Ovary (tissue), 3 donors: ENCODE measurements around the gene RHOB.

ENCODE experiments used
- EP300 ChIP-seq: sonication (generic); formaldehyde crosslinking; IDR thresholded peaks from one replicate; pipeline ENCODE4 v1.6.1; 2017; ENCODE audit warnings: antibody characterized with exemption
- POLR2A ChIP-seq: fragments of 450-650 bp; IDR thresholded peaks from one replicate; pipeline ENCODE4 v1.6.1; 2017; ENCODE audit warnings: antibody characterized with exemption, mild to moderate bottlenecking, moderate library complexity
- TF ChIP-seq, protein P1 (sequence below), 3 donors: fragments of 450-650 bp in 2 of 3; fragments of 200-600 bp in 1 of 3; IDR thresholded peaks; one replicate each; pipeline versions ENCODE4 v1.5.1 to v1.8.0; 2016 to 2022; ENCODE audit warnings: antibody characterized with exemption in 3 of 3, mild to moderate bottlenecking in 1 of 3
- donor health status: DM: no; HTN: no; CAD: no.

DNA sequence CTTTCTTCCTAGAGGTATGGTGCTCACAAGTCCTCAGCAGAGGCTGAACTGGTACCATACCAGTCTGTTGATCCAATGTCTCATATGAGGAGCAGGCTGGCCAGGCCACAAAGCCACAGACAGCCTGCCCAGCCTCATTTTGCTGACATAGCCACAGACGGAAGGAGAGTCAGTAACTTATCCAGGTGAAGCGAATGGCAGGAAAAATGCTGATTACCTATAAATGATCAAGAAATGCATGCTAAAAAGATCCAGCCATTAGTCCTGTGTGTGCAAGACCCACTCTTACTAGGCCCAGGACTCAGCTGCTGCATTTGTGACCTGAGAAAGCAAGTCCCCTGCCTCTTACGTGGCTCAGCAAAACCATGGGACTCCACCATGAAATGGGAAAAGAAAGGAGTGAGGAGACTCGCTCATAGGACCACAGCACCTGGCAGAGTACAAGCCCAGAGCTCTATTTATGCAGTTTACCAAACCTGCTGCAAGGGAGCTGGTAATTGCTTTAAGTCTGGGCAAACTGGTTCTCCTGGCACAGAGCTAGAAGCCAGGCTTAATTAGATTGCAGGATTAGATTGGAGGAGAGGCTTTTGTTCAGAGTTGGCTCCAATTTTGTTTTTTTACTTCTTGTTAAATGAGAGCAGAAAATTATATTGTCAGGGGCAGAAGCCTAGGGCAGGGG lies 19.0 kb downstream of the RHOB start:
- no peak for TF ChIP-seq EP300
- TF ChIP-seq, protein P1, sequence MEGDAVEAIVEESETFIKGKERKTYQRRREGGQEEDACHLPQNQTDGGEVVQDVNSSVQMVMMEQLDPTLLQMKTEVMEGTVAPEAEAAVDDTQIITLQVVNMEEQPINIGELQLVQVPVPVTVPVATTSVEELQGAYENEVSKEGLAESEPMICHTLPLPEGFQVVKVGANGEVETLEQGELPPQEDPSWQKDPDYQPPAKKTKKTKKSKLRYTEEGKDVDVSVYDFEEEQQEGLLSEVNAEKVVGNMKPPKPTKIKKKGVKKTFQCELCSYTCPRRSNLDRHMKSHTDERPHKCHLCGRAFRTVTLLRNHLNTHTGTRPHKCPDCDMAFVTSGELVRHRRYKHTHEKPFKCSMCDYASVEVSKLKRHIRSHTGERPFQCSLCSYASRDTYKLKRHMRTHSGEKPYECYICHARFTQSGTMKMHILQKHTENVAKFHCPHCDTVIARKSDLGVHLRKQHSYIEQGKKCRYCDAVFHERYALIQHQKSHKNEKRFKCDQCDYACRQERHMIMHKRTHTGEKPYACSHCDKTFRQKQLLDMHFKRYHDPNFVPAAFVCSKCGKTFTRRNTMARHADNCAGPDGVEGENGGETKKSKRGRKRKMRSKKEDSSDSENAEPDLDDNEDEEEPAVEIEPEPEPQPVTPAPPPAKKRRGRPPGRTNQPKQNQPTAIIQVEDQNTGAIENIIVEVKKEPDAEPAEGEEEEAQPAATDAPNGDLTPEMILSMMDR (IDR thresholded peaks at IDR 0.05): no peak
- TF ChIP-seq POLR2A: no peak
